Upper lobe of left lung (tissue), 6 donors: ENCODE measurements around the gene CCNI2. TPM values are rescaled to one million over a fixed set of nuclear protein-coding genes. Genes with fewer than 3 reads are reported as not detected.

Experiments
- ATAC-seq, 2 donors: fragments of 200-7000 bp; cut with Tn5 transposase; one replicate each; pipeline ENCODE4 v1.9.1; 2022; ENCODE audit warnings: mild to moderate bottlenecking in 2 of 2, moderate library complexity in 2 of 2; ENCODE audit not compliant: low FRiP score in 2 of 2
- DNase-seq, 2 donors: peaks; one replicate each; pipeline ENCODE4 v3.0.0-alpha.2; 2019 to 2020
- H3K27ac ChIP-seq, 4 donors: fragments of 200-600 bp; sonication (generic); one replicate each; pipeline ENCODE4 v1.5.1; 2016 to 2019
- H3K27me3 ChIP-seq, 4 donors: fragments of 200-600 bp; sonication (generic); one replicate each; pipeline ENCODE4 v1.5.1; 2017 to 2019
- H3K36me3 ChIP-seq, 4 donors: fragments of 200-600 bp; sonication (generic); one replicate each; pipeline ENCODE4 v1.5.1; 2016 to 2019
- H3K4me1 ChIP-seq, 4 donors: fragments of 200-600 bp; sonication (generic); one replicate each; pipeline ENCODE4 v1.5.1; 2018 to 2019
- H3K4me3 ChIP-seq, 4 donors: fragments of 200-600 bp; sonication (generic); one replicate each; pipeline ENCODE4 v1.5.1; 2017 to 2019; ENCODE audit warnings: mild to moderate bottlenecking in 2 of 4, moderate library complexity in 1 of 4
- H3K9me3 ChIP-seq, 4 donors: fragments of 200-600 bp; sonication (generic); one replicate each; pipeline ENCODE4 v1.5.1; 2018 to 2019
- EP300 ChIP-seq, 4 donors: sonication (generic); formaldehyde crosslinking; IDR thresholded peaks; one replicate each; pipeline ENCODE4 v1.5.1; 2017; ENCODE audit warnings: antibody characterized with exemption in 4 of 4, control low read depth in 2 of 4
- POLR2A ChIP-seq, 4 donors: fragments of 450-650 bp; IDR thresholded peaks; one replicate each; pipeline ENCODE4 v1.5.1; 2016 to 2017; ENCODE audit warnings: antibody characterized with exemption in 4 of 4, mild to moderate bottlenecking in 2 of 4
- POLR2AphosphoS5 ChIP-seq, 2 donors: sonication (generic); formaldehyde crosslinking; IDR thresholded peaks; one replicate each; pipeline ENCODE4 v1.5.1; 2017; ENCODE audit warnings: antibody characterized with exemption in 2 of 2
- WGBS, 2 donors: methylation state at CpG; one replicate each; pipeline ENCODE4 v1.1.5; 2017 to 2018; 5-methylcytosine and 5-hydroxymethylcytosine counted together
- total RNA-seq, 6 donors: library from RNA; depleted of rRNA in 4 of 6; stranded (reverse); fragments of >200 nt in 4 of 6; gene quantifications; one replicate each; pipeline versions ENCODE4 v1.1.0 to v1.2.1, GENCODE V29; 2016 to 2021
- TF ChIP-seq, protein P1 (sequence below), 6 experiments: fragments of 450-650 bp in 4 of 6; fragments of 200-600 bp in 2 of 6; sonication (generic) in 2 of 6; IDR thresholded peaks; one replicate each; pipeline ENCODE4 v1.5.1; 2016 to 2019; ENCODE audit warnings: antibody characterized with exemption in 6 of 6
- donor health status: DM: no; HTN: no; CAD: no; lungs with moderate emphysema.
- donor health status: DM: no; HTN: yes; CAD: no; lungs with severe emphysema.

CCNI2 gene
- total RNA-seq, 6 donors from 2014 or later: 0.26 to 0.84 (median 0.46) TPM; not detected in 1

DNA sequence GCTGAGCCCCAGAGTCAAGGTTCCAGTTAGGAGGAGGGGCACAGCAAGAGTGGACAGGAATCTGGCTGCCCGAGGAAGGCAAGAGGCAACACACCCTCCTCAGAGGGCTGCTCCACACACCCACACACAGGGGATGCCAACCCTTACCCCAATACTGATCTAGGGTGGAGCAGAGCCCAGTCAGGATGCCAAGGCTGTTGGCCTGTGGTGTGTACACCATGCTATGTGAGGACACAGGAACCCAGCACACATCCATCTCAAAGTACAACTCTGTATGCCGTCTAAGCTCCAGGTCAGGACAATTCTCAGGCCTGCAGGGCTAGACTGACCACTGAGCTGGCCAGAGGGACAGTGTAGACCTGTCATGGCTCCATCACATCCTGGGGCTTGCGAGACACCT lies 27.2 kb downstream of the CCNI2 start:
- peaks cover 39 to 56% (median 41%) of the 10 kb centered on the region in 4 donors for H3K4me1 ChIP-seq
- H3K36me3 ChIP-seq: no peaks in the 10 kb centered on the region
- H3K9me3 ChIP-seq: no peaks in the 10 kb centered on the region
- H3K4me3 ChIP-seq: no peak overlapping the region
- ATAC-seq: peak in 1 of 2 donors; percentile 8
- WGBS, 2 donors: 69 to 92% methylated on average over 2 to 3 of the region's 3 CpGs
- no peak for DNase-seq
- no peak overlapping the region for H3K27ac ChIP-seq
- no peak for TF ChIP-seq POLR2AphosphoS5 (IDR thresholded peaks at IDR 0.05)
- no peak for TF ChIP-seq POLR2A (IDR thresholded peaks at IDR 0.05)
- TF ChIP-seq, protein P1, sequence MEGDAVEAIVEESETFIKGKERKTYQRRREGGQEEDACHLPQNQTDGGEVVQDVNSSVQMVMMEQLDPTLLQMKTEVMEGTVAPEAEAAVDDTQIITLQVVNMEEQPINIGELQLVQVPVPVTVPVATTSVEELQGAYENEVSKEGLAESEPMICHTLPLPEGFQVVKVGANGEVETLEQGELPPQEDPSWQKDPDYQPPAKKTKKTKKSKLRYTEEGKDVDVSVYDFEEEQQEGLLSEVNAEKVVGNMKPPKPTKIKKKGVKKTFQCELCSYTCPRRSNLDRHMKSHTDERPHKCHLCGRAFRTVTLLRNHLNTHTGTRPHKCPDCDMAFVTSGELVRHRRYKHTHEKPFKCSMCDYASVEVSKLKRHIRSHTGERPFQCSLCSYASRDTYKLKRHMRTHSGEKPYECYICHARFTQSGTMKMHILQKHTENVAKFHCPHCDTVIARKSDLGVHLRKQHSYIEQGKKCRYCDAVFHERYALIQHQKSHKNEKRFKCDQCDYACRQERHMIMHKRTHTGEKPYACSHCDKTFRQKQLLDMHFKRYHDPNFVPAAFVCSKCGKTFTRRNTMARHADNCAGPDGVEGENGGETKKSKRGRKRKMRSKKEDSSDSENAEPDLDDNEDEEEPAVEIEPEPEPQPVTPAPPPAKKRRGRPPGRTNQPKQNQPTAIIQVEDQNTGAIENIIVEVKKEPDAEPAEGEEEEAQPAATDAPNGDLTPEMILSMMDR (IDR thresholded peaks at IDR 0.05): no peak
- TF ChIP-seq EP300 (IDR thresholded peaks at IDR 0.05): no peak
- H3K27me3 ChIP-seq: no peaks in the 10 kb centered on the region

GRCh38 chr5:132774896-132775295 lies 27.7 kb downstream of the CCNI2 start:
- WGBS, 2 donors: 87 to 95% methylated on average over 3 to 5 of the region's 5 CpGs
- Histone ChIP-seq H3K27ac (no peak overlapping the region), H3K9me3 (no peaks in the 10 kb centered on the region), H3K4me1 (peaks cover 39 to 56% (median 41%) of the 10 kb centered on the region in 4 donors), H3K27me3 (no peaks in the 10 kb centered on the region), H3K4me3 (no peak overlapping the region), H3K36me3 (no peaks in the 10 kb centered on the region)
- TF ChIP-seq POLR2A (IDR thresholded peaks at IDR 0.05) (no peak), POLR2AphosphoS5 (IDR thresholded peaks at IDR 0.05) (no peak), EP300 (IDR thresholded peaks at IDR 0.05) (no peak)
- TF ChIP-seq, protein P1 (IDR thresholded peaks at IDR 0.05): no peak
- ATAC-seq (peak in 1 of 2 donors; percentile 23), DNase-seq (no peak)

DNA sequence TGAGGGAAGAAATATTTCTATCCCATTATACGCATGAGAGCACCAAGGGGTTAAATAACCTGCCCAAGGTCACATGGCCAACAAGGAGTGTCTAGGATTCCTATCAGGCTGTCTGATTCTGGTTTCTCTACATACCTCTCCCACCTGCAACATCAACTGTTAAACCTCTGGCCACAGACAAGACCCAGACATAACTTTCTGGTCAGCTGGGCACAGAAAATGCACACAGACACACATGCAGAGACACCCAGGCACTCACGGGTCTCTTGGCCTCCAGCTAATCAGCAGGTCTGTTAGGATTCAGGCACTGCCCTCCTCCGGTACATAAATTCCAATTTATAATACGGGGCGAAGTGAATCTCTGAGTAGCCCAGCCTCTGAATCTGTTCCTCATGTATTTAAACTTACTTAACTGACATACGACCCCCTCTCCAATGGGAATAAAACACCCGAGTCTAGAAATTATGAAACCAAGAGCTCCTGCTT lies 28.3 kb downstream of the CCNI2 start:
- Histone ChIP-seq H3K4me3 (peak overlapping the region in 2 of 4 donors; percentile 94 to 95), H3K36me3 (no peaks in the 10 kb centered on the region), H3K27me3 (no peaks in the 10 kb centered on the region), H3K4me1 (peaks cover 36 to 56% (median 40%) of the 10 kb centered on the region in 4 donors), H3K27ac (peak overlapping the region in 3 of 4 donors; percentile 81 to 89 (median 87)), H3K9me3 (no peaks in the 10 kb centered on the region)
- no peak for ATAC-seq
- WGBS, 2 donors: 53 to 64% methylated on average over 7 of the region's 7 CpGs
- TF ChIP-seq POLR2A (IDR thresholded peaks at IDR 0.05): no peak
- TF ChIP-seq, protein P1 (IDR thresholded peaks at IDR 0.05): no peak
- TF ChIP-seq POLR2AphosphoS5 (IDR thresholded peaks at IDR 0.05): no peak
- no peak for TF ChIP-seq EP300 (IDR thresholded peaks at IDR 0.05)
- DNase-seq: no peak

GRCh38 chr5:132776131-132776937 lies 29.1 kb downstream of the CCNI2 start:
- ATAC-seq (peak; percentile 41 to 57), DNase-seq (no peak)
- WGBS, 2 donors: 10 to 11% methylated on average over 8 to 23 of the region's 39 CpGs
- no peaks in the 10 kb centered on the region for H3K27me3 ChIP-seq
- no peak for TF ChIP-seq POLR2AphosphoS5 (IDR thresholded peaks at IDR 0.05)
- no peak for TF ChIP-seq EP300 (IDR thresholded peaks at IDR 0.05)
- TF ChIP-seq, protein P1 (IDR thresholded peaks at IDR 0.05): no peak
- no peak for TF ChIP-seq POLR2A (IDR thresholded peaks at IDR 0.05)
- peaks cover 29 to 51% (median 32%) of the 10 kb centered on the region in 4 donors for H3K4me1 ChIP-seq
- H3K4me3 ChIP-seq: peak overlapping the region; percentile 75 to 95 (median 87)
- peak overlapping the region; percentile 79 to 89 (median 84) for H3K27ac ChIP-seq
- no peaks in the 10 kb centered on the region for H3K36me3 ChIP-seq
- H3K9me3 ChIP-seq: no peaks in the 10 kb centered on the region
